Epithelial cell of esophagus (primary cell): ENCODE results near the gene UGT1A5.

Experiments used
- DNase-seq: peaks from one replicate; pipeline ENCODE4 v3.0.0; 2010; ENCODE audit warnings: low read depth
- H3K4me3 ChIP-seq: 2 replicates; pipeline ENCODE4 v1.5.1; 2011; ENCODE audit warnings: mild to moderate bottlenecking, low read length, control low read depth
- TF ChIP-seq, protein P1 (sequence below): IDR thresholded peaks from 2 replicates; pipeline ENCODE4 v1.5.1; 2011; ENCODE audit warnings: low read depth, mild to moderate bottlenecking, low read length, control low read depth, inconsistent platforms; ENCODE audit not compliant: insufficient read depth; ENCODE audit errors: missing control alignments

The UGT1A5 gene

DNA sequence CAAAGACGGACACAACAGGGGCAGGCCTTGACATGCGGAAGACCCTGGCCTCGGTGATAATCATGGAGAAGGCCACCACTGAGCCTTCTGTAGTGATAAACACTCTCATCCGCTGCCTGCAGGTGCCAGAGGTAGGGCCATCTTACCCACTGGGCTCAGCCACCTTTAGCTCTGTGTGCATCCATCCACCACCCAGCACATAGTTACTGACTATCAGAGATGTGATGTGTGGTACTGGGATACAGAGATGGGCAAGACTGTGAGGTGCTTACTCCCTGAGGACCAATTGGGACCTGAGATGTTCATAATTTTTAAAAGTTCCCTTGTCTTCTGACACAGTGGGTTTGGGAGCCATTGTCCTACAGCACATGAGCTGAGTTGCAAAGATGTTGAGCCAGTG, 67.0 kb downstream of the UGT1A5 start:
- DNase-seq: no peak
- H3K4me3 ChIP-seq: no peak overlapping the region
- TF ChIP-seq, protein P1, sequence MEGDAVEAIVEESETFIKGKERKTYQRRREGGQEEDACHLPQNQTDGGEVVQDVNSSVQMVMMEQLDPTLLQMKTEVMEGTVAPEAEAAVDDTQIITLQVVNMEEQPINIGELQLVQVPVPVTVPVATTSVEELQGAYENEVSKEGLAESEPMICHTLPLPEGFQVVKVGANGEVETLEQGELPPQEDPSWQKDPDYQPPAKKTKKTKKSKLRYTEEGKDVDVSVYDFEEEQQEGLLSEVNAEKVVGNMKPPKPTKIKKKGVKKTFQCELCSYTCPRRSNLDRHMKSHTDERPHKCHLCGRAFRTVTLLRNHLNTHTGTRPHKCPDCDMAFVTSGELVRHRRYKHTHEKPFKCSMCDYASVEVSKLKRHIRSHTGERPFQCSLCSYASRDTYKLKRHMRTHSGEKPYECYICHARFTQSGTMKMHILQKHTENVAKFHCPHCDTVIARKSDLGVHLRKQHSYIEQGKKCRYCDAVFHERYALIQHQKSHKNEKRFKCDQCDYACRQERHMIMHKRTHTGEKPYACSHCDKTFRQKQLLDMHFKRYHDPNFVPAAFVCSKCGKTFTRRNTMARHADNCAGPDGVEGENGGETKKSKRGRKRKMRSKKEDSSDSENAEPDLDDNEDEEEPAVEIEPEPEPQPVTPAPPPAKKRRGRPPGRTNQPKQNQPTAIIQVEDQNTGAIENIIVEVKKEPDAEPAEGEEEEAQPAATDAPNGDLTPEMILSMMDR: no peak

DNA sequence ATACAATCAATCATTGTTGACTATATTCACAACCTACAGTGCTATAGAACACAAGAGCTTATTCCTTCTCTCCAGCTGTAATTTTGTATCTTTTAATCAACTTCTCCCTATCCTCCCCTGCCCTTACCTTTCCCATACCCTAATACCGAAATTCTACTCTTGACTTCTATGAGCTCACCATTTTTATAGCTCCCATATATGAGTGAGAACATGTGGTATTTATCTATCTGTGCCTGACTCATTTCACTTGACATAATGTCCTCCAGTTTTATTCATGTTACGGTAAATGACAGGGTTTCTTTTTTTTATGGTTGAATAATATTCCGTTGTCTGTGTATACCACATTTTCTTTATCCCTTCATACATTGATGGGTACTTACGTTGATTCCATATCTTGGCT, 68.1 kb downstream of the UGT1A5 start:
- no peak overlapping the region for H3K4me3 ChIP-seq
- TF ChIP-seq, protein P1: no peak
- DNase-seq: no peak

DNA sequence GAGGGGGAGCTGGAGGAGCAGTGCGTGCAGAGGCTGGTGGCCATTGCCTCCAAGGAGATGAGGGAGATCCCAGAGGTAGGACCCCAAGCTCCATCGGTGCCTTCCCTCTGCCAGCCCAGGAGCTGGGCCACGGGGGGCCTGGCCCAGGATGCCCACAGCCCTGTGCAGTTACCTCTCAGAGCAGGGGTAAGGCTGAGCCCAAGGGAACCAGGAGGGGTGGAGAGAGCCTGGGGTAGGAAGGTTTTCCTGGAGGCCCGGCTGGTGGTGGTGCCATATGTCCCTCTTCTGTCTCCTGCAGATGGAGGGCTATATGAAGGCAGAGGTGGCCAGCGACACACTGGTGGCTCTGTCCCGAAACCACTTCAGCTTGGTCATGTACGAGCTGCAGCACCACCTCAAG, 76.8 kb downstream of the UGT1A5 start:
- TF ChIP-seq, protein P1: no peak
- no peak for DNase-seq
- no peak overlapping the region for H3K4me3 ChIP-seq

DNA sequence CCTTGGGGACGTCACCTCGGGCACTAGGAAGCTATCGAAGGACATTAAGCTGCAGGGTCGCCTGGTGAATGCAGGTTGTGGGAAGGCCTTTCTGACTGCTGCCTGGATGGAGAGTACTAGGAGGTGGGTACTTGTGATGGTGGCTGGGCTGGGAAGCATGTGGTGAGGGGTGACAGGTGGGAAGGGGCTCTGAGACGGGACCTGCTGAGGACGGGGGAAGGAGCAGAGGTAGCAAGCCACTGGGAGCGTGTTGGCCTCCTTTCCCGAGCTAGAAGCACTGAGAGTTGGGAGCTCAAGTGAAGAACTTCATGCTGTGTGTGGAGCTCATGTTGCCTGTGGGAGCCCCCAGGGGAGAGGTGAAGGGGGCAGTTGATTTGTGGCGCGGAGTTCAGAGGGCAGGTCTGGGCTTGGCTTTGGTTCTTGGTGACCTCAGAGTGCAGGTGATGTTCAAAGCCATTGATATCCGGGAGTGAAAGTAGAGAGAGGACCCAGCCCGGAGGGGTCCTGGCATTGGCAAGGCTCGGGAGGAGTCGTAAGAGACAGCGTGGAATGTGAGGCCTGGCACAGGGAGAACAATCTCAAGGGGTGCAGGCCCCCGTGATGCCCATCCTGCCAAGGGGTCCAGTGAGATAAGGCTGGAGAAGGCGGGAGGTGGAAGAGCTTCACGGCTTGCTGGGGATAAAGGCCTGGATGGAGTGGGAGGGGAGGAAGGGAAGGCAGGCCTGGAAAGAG, 78.6 kb downstream of the UGT1A5 start:
- no peak overlapping the region for H3K4me3 ChIP-seq
- TF ChIP-seq, protein P1: no peak
- DNase-seq: no peak

DNA sequence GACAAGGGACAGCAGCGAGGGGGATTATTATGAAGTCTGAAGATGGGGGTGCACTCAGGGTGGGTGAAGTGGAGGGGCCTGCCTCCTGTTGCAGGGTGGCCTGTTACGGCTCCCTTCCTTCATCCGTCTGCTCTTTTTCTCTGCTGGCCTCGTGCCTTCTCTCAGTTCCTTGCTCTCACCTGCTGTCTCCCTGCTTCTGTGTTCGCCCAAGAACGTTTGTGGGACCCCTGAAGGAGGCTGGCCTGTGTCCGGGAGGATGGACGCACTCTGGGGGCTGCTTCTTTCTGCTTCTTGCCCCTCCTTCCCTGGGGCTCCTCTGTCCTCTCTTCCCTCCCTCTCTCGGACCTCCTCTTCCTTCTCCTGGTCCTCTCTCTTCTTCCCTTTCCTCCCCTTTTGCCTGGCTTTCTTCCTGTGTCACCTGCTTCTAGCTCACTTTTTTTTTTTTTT, 79.2 kb downstream of the UGT1A5 start:
- H3K4me3 ChIP-seq: no peak overlapping the region
- no peak for DNase-seq
- TF ChIP-seq, protein P1: no peak

DNA sequence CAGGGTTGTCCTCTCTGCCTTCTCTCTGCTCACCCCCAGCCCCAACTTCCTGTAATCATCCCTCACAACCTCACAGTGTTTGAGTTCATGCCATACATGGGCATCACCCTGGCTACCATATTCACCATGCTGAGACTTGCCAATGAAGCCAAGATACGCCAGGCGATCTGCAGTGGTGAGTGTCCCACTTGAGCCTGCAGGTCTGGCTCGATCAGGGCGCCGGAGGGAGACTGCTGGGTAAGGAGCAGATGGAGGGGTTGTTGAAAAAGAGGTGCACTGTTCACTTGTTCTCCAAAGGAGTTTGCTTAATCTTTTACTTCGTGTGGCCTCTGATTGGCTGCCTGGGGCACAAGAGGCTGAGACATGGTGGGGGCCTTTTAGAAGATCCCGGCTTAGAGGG, 80.0 kb downstream of the UGT1A5 start:
- TF ChIP-seq, protein P1: no peak
- DNase-seq: no peak
- no peak overlapping the region for H3K4me3 ChIP-seq
